WTC11 (cell line): ENCODE data around the gene MYLK4. TPM values are rescaled to one million over a fixed set of nuclear protein-coding genes. Genes with fewer than 3 reads are reported as not detected.

Source experiments
- ATAC-seq: fragments of 200-7000 bp; cut with Tn5 transposase; 2 replicates; pipeline ENCODE4 v1.10.0; 2021; ENCODE audit warnings: mild to moderate bottlenecking, moderate library complexity
- CTCF ChIA-PET: fragments of 300-600 bp; sonication (Branson Sonifier 250); formaldehyde crosslinking; loops from one replicate; lab custom pipeline; 2021; ENCODE audit warnings: antibody characterized with exemption; lab: Charles Lee
- POLR2A ChIA-PET: fragments of 350-600 bp; sonication (Branson Sonifier 250); formaldehyde crosslinking; loops from one replicate; lab custom pipeline; 2021; ENCODE audit warnings: antibody characterized with exemption; lab: Charles Lee
- DNase-seq: peaks from one replicate; pipeline ENCODE4 v3.0.0; 2021; ENCODE audit warnings: low spot score
- H3K27ac Mint-ChIP-seq: 2 replicates; pipeline ENCODE4 v1.8.0; 2021; ENCODE audit warnings: mixed read lengths
- H3K27me3 Mint-ChIP-seq: 2 replicates; pipeline ENCODE4 v1.8.0; 2021; ENCODE audit warnings: low read depth, mild to moderate bottlenecking, moderate library complexity, mixed read lengths
- H3K36me3 Mint-ChIP-seq: 2 replicates; pipeline ENCODE4 v1.8.0; 2021; ENCODE audit warnings: mixed read lengths
- H3K4me1 Mint-ChIP-seq: 2 replicates; pipeline ENCODE4 v1.8.0; 2022; ENCODE audit warnings: mixed read lengths
- H3K4me3 Mint-ChIP-seq: 2 replicates; pipeline ENCODE4 v1.8.0; 2021; ENCODE audit warnings: mild to moderate bottlenecking, moderate library complexity, mixed read lengths
- H3K9me3 Mint-ChIP-seq: 2 replicates; pipeline ENCODE4 v1.8.0; 2021; ENCODE audit warnings: mixed read lengths
- AR ChIP-seq: fragments of 250-450 bp; sonication (Bioruptor Pico); IDR thresholded peaks from 2 replicates; pipeline ENCODE4 v1.9.0; 2021; ENCODE audit warnings: mild to moderate bottlenecking
- CBFB ChIP-seq: sonication (generic); formaldehyde crosslinking; IDR thresholded peaks from 2 replicates; pipeline ENCODE4 v1.8.1; 2022; ENCODE audit warnings: mild to moderate bottlenecking, low read depth, missing genetic modification reagents
- CDX4 ChIP-seq: fragments of 250-450 bp; sonication (Bioruptor Pico); IDR thresholded peaks from 2 replicates; pipeline ENCODE4 v1.9.0; 2021; ENCODE audit warnings: moderate library complexity, mild to moderate bottlenecking, inconsistent platforms, borderline replicate concordance
- CREM ChIP-seq: sonication (generic); formaldehyde crosslinking; IDR thresholded peaks from 2 replicates; pipeline ENCODE4 v1.8.1; 2022; ENCODE audit warnings: mild to moderate bottlenecking, missing genetic modification reagents, moderate library complexity
- FOXP4 ChIP-seq: sonication (generic); formaldehyde crosslinking; IDR thresholded peaks from 2 replicates; pipeline ENCODE4 v1.8.0; 2022; ENCODE audit warnings: mild to moderate bottlenecking, missing genetic modification reagents
- HMGXB4 ChIP-seq: sonication (generic); formaldehyde crosslinking; IDR thresholded peaks from 2 replicates; pipeline ENCODE4 v1.8.1; 2023; ENCODE audit warnings: mild to moderate bottlenecking, moderate library complexity, missing genetic modification reagents
- MLX ChIP-seq: sonication (generic); formaldehyde crosslinking; IDR thresholded peaks from 2 replicates; pipeline ENCODE4 v1.8.1; 2023; ENCODE audit warnings: mild to moderate bottlenecking, missing genetic modification reagents, moderate library complexity
- MXD4 ChIP-seq: fragments of 250-450 bp; sonication (Bioruptor Pico); IDR thresholded peaks from 2 replicates; pipeline ENCODE4 v1.8.0; 2021; ENCODE audit warnings: mild to moderate bottlenecking, moderate library complexity, borderline replicate concordance
- OVOL2 ChIP-seq: fragments of 250-450 bp; sonication (Bioruptor Pico); IDR thresholded peaks from 2 replicates; pipeline ENCODE4 v1.9.0; 2021; ENCODE audit warnings: mild to moderate bottlenecking, borderline replicate concordance
- PRDM15 ChIP-seq: sonication (generic); formaldehyde crosslinking; IDR thresholded peaks from 2 replicates; pipeline ENCODE4 v1.8.0; 2022; ENCODE audit warnings: missing genetic modification reagents
- SOX15 ChIP-seq: fragments of 250-450 bp; sonication (Bioruptor Pico); IDR thresholded peaks from 2 replicates; pipeline ENCODE4 v1.9.0; 2021; ENCODE audit warnings: mild to moderate bottlenecking
- SP1 ChIP-seq: sonication (generic); formaldehyde crosslinking; conservative IDR thresholded peaks from 2 replicates; pipeline ENCODE4 v1.8.1; 2022; ENCODE audit warnings: missing genetic modification reagents
- TEAD1 ChIP-seq: sonication (generic); formaldehyde crosslinking; IDR thresholded peaks from 2 replicates; pipeline ENCODE4 v1.8.0; 2022; ENCODE audit warnings: mild to moderate bottlenecking, missing genetic modification reagents
- TP53 ChIP-seq: sonication (generic); formaldehyde crosslinking; IDR thresholded peaks from 2 replicates; pipeline ENCODE4 v1.8.1; 2023; ENCODE audit warnings: mild to moderate bottlenecking, missing genetic modification reagents
- ZBTB21 ChIP-seq: sonication (generic); formaldehyde crosslinking; IDR thresholded peaks from 2 replicates; pipeline ENCODE4 v1.8.1; 2023; ENCODE audit warnings: mild to moderate bottlenecking, missing genetic modification reagents, borderline replicate concordance
- ZNF232 ChIP-seq: sonication (generic); formaldehyde crosslinking; IDR thresholded peaks from 2 replicates; pipeline ENCODE4 v1.8.0; 2022; ENCODE audit warnings: mild to moderate bottlenecking, missing genetic modification reagents
- ZNF396 ChIP-seq: fragments of 250-450 bp; sonication (Bioruptor Pico); IDR thresholded peaks from 2 replicates; pipeline ENCODE4 v1.8.0; 2021; ENCODE audit warnings: mild to moderate bottlenecking, moderate library complexity, borderline replicate concordance
- ZNF425 ChIP-seq: fragments of 250-450 bp; sonication (Bioruptor Pico); conservative IDR thresholded peaks from 2 replicates; pipeline ENCODE4 v1.9.0; 2021; ENCODE audit warnings: mild to moderate bottlenecking
- ZNF512 ChIP-seq: sonication (generic); formaldehyde crosslinking; IDR thresholded peaks from 2 replicates; pipeline ENCODE4 v1.8.1; 2022; ENCODE audit warnings: missing genetic modification reagents, borderline replicate concordance
- total RNA-seq: library from RNA; stranded (reverse); gene quantifications from 3 replicates; pipeline ENCODE4 v1.2.3, GENCODE V29; 2021

The MYLK4 gene
- total RNA-seq, 1 experiment from 2014 or later, result 0.13 TPM

GRCh38 chr6:2659882-2660281, 90.8 kb downstream of the MYLK4 start:
- H3K27ac Mint-ChIP-seq, result no peak overlapping the region
- CTCF ChIA-PET, result no interaction called here
- peaks cover 42% of the 10 kb centered on the region for H3K4me1 Mint-ChIP-seq
- peaks cover 6% of the 10 kb centered on the region for H3K36me3 Mint-ChIP-seq
- H3K9me3 Mint-ChIP-seq, result peaks cover 17% of the 10 kb centered on the region
- no peaks in the 10 kb centered on the region; the same call in 1 of the 2 replicates for H3K27me3 Mint-ChIP-seq
- POLR2A ChIA-PET, result no interaction called here
- TF ChIP-seq OVOL2 (no peak), SP1 (CRISPR knock-in tag) (no peak), CBFB (CRISPR knock-in tag) (no peak), TEAD1 (CRISPR knock-in tag) (no peak), PRDM15 (CRISPR knock-in tag) (no peak), ZNF396 (no peak), ZNF232 (CRISPR knock-in tag) (no peak), AR (no peak), MXD4 (no peak), CDX4 (CRISPR knock-in tag) (no peak), SOX15 (no peak), FOXP4 (no peak), HMGXB4 (CRISPR knock-in tag) (no peak), CREM (no peak), TP53 (CRISPR knock-in tag) (no peak), ZBTB21 (no peak), ZNF512 (CRISPR knock-in tag) (no peak), ZNF425 (CRISPR knock-in tag) (no peak), MLX (CRISPR knock-in tag) (no peak)
- TF ChIP-seq, all 79 proteins: peak for 0
- H3K4me3 Mint-ChIP-seq, result no peak overlapping the region
- ATAC-seq, result no peak
- DNase-seq, result no peak
